ENCODE measurements around the gene KRI1. TPM values are rescaled to one million over a fixed set of nuclear protein-coding genes. Genes with fewer than 3 reads are reported as not detected.

The KRI1 gene
- total and polyA plus RNA-seq, 4 donors = 12.8 to 26.0 (median 19.1) TPM

DNA sequence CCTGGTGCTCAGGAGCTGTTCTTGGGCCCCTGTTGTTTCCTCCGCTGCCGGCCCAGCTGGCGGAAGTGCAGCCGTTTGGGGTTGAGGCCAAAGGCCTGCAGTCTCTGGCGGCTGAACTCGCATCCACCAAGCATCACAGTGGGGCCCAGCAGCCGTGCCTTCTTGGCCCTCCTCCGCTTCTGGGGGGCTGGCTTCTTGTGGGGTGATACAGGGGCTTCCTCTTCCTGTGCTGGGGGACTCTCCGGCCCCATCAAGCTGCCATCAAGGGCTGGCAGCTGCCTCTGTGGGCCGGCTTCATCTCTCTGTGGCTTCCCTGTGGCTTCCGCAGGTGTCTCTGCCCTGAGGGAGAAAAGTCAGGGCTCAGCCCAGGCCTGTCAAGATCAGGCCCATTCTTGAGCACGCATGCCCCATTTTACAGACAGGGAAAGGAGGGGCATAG is 11.8 kb downstream of the KRI1 start:
- WGBS, 2 donors = 29 to 54% methylated on average over 12 of the region's 12 CpGs
- ATAC-seq (ENCODE audit: insufficient read depth, low FRiP score) = no peak
- no peak overlapping the region for H3K27ac ChIP-seq (ENCODE audit: low read depth in 1 of 2, low read length in 1 of 2)
- H3K4me3 ChIP-seq = no peak overlapping the region
- peaks cover 11 to 73% (median 33%) of the 10 kb centered on the region in 4 donors for H3K36me3 ChIP-seq (ENCODE audit: control insufficient read depth in 4 of 4, insufficient read depth in 4 of 4, low read length in 4 of 4)
- TF ChIP-seq, protein P1, sequence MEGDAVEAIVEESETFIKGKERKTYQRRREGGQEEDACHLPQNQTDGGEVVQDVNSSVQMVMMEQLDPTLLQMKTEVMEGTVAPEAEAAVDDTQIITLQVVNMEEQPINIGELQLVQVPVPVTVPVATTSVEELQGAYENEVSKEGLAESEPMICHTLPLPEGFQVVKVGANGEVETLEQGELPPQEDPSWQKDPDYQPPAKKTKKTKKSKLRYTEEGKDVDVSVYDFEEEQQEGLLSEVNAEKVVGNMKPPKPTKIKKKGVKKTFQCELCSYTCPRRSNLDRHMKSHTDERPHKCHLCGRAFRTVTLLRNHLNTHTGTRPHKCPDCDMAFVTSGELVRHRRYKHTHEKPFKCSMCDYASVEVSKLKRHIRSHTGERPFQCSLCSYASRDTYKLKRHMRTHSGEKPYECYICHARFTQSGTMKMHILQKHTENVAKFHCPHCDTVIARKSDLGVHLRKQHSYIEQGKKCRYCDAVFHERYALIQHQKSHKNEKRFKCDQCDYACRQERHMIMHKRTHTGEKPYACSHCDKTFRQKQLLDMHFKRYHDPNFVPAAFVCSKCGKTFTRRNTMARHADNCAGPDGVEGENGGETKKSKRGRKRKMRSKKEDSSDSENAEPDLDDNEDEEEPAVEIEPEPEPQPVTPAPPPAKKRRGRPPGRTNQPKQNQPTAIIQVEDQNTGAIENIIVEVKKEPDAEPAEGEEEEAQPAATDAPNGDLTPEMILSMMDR (IDR thresholded peaks at IDR 0.05; ENCODE audit: control extremely low read depth, extremely low read depth) = no peak
- H3K27me3 ChIP-seq (ENCODE audit: control insufficient read depth in 3 of 3, insufficient read depth in 3 of 3, low read length in 2 of 3) = no peaks in the 10 kb centered on the region
- no peak for DNase-seq
- H3K9me3 ChIP-seq (ENCODE audit: control insufficient read depth in 4 of 4, insufficient read depth in 3 of 4, low read length in 3 of 4) = peaks cover 0 to 5% (median 0%) of the 10 kb centered on the region in 4 donors
- no peak overlapping the region for H3K9ac ChIP-seq (ENCODE audit: insufficient read depth in 1 of 2, low read length in 2 of 2)
- no peaks in the 10 kb centered on the region for H3K4me1 ChIP-seq (ENCODE audit: control insufficient read depth in 5 of 5, insufficient read depth in 5 of 5, low read length in 5 of 5)

DNA sequence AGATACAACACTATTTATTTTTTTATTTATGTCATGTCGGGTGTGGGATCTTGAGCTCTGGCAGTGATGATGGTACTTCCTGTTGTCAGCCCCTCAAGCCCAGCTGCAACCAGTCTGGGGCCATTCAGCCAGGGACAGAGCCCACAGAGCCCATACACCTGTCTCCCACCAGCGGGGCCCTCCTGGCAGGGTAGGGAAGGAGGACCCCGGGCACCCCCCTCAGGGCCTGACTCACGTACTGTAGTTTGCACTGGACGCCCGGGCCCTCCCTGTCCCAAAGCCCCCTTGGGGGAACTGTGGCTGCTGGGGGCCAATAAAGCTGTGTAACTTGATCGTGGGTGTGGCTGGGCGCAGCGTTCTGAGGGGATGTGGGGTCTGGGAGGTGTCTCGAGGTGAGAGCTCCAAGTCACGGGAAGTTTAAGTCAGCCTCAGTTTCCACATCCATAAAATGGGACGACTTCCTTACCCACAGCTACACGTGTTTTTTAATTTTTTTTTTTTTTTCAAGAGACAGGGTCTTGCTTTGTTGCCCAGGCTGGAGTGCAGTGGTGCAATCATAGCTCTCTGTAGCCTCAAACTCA is 12.6 kb downstream of the KRI1 start:
- DNase-seq (no peak), ATAC-seq (ENCODE audit: insufficient read depth, low FRiP score) (no peak)
- Histone ChIP-seq H3K27ac (ENCODE audit: low read depth in 1 of 2, low read length in 1 of 2) (no peak overlapping the region), H3K9ac (ENCODE audit: insufficient read depth in 1 of 2, low read length in 2 of 2) (no peak overlapping the region), H3K27me3 (ENCODE audit: control insufficient read depth in 3 of 3, insufficient read depth in 3 of 3, low read length in 2 of 3) (no peaks in the 10 kb centered on the region), H3K36me3 (ENCODE audit: control insufficient read depth in 4 of 4, insufficient read depth in 4 of 4, low read length in 4 of 4) (peaks cover 11 to 75% (median 40%) of the 10 kb centered on the region in 4 donors), H3K4me3 (no peak overlapping the region), H3K9me3 (ENCODE audit: control insufficient read depth in 4 of 4, insufficient read depth in 3 of 4, low read length in 3 of 4) (peaks cover 0 to 5% (median 0%) of the 10 kb centered on the region in 4 donors), H3K4me1 (ENCODE audit: control insufficient read depth in 5 of 5, insufficient read depth in 5 of 5, low read length in 5 of 5) (no peaks in the 10 kb centered on the region)
- TF ChIP-seq, protein P1 (IDR thresholded peaks at IDR 0.05; ENCODE audit: control extremely low read depth, extremely low read depth) = no peak
- 67 to 73% methylated on average over 13 of the region's 13 CpGs for WGBS, 2 donors

DNA sequence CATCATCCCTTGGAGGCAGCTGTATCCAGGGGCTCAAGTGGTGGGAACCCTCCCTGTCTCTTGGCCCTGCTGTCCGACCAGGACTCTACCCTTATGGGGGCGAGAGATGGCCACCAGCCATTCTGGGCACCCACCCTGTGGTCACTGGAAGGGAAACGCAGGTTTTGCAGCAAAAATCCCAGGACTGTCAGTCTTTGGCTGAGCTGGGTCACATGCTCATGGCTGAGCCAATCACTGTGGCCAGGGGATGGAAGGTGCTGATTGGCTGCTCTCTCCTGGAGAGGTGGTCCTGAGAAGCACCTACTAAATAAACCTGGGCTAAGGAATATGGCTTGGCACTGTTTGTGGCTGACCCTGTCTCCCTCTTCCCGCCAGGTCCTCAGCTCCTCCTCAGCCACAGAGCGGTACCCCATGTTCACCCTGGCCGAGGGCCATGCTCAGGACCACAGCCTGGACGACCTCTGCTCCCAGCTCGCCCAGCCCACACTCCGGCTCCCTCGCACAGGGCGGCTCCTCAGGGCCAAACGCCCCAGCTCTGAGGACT is 13.2 kb downstream of the KRI1 start:
- WGBS, 2 donors = 85 to 87% methylated on average over 11 to 12 of the region's 12 CpGs
- Histone ChIP-seq H3K9ac (ENCODE audit: insufficient read depth in 1 of 2, low read length in 2 of 2) (no peak overlapping the region), H3K4me1 (ENCODE audit: control insufficient read depth in 5 of 5, insufficient read depth in 5 of 5, low read length in 5 of 5) (no peaks in the 10 kb centered on the region), H3K27me3 (ENCODE audit: control insufficient read depth in 3 of 3, insufficient read depth in 3 of 3, low read length in 2 of 3) (no peaks in the 10 kb centered on the region), H3K27ac (ENCODE audit: low read depth in 1 of 2, low read length in 1 of 2) (no peak overlapping the region), H3K9me3 (ENCODE audit: control insufficient read depth in 4 of 4, insufficient read depth in 3 of 4, low read length in 3 of 4) (peaks cover 0 to 5% (median 0%) of the 10 kb centered on the region in 4 donors), H3K36me3 (ENCODE audit: control insufficient read depth in 4 of 4, insufficient read depth in 4 of 4, low read length in 4 of 4) (peaks cover 11 to 69% (median 38%) of the 10 kb centered on the region in 4 donors), H3K4me3 (no peak overlapping the region)
- TF ChIP-seq, protein P1 (IDR thresholded peaks at IDR 0.05; ENCODE audit: control extremely low read depth, extremely low read depth) = no peak
- DNase-seq (no peak), ATAC-seq (ENCODE audit: insufficient read depth, low FRiP score) (no peak)

Measured in lung (tissue), 12 donors.